Fibroblast of mammary gland (primary cell): Measurements from ENCODE around the gene DESI1.

Experiments
- DNase-seq: peaks from one replicate; pipeline ENCODE4 v3.0.0-alpha.2; 2010; ENCODE audit warnings: low read depth
- H3K4me3 ChIP-seq: 2 replicates; pipeline ENCODE4 v1.5.1; 2011; ENCODE audit warnings: low read depth, mild to moderate bottlenecking, low read length, moderate library complexity; ENCODE audit not compliant: control insufficient read depth
- CTCF ChIP-seq: conservative IDR thresholded peaks from 2 replicates; pipeline ENCODE4 v1.5.1; 2011; ENCODE audit warnings: low read depth, low read length, inconsistent platforms; ENCODE audit not compliant: control insufficient read depth, insufficient read depth

The DESI1 gene

DNA sequence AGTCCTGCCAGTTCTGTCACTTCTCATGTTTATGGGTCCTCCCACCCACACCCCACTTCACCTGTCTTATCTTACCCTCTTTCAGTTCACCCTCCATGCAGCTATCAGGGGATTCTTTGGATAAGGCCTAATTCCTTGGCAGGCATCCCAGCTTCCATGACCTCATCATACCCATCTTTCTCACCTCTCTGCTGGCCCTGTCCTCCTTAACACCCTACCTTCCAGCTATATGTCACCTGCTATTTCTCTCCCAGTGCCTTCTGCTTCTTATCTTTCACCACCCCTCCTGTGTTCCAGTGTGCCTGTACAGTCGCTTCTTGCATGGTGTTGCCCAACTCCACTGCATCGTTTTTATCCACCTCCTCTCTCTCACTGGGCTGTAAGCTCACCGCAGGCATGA, 39.6 kb upstream of the DESI1 start:
- no peak for TF ChIP-seq CTCF
- DNase-seq: no peak
- H3K4me3 ChIP-seq: no peak overlapping the region

GRCh38 chr22:41659941-41660340, 39.1 kb upstream of the DESI1 start:
- no peak for DNase-seq
- TF ChIP-seq CTCF: no peak

DNA sequence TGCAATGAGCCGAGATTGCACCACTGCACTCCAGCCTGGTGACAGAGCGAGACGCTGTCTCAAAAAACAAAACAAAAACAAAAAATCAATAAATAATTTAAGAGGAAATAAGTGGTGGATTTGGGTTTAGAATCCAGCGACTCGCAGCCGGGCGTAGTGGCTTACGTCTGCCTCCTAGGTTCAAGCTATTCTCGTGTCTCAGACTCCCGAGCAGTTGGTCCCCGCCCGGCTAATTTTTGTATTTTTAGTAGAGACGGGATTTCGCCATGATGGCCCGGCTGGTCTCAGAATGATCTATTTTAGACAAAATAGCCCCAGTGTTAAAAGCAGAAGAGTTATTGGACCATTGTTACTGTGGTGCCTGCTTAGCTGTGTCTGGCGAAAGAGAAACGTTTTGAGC, 38.0 kb upstream of the DESI1 start:
- DNase-seq: no peak
- TF ChIP-seq CTCF: no peak

More at GRCh38 chr22:41659941-41660340, 39.1 kb upstream of the DESI1 start:
- no peak overlapping the region for H3K4me3 ChIP-seq

GRCh38 chr22:41657709-41658108, 36.9 kb upstream of the DESI1 start:
- DNase-seq: no peak
- no peak for TF ChIP-seq CTCF
- no peak overlapping the region for H3K4me3 ChIP-seq

More for the DNA sequence above, 38.0 kb upstream of the DESI1 start:
- no peak overlapping the region for H3K4me3 ChIP-seq

- no peak for TF ChIP-seq CTCF
- no peak overlapping the region for H3K4me3 ChIP-seq
- DNase-seq: no peak
These were observed 35.7 kb upstream of the DESI1 start for GRCh38 chr22:41656556-41656955.

DNA sequence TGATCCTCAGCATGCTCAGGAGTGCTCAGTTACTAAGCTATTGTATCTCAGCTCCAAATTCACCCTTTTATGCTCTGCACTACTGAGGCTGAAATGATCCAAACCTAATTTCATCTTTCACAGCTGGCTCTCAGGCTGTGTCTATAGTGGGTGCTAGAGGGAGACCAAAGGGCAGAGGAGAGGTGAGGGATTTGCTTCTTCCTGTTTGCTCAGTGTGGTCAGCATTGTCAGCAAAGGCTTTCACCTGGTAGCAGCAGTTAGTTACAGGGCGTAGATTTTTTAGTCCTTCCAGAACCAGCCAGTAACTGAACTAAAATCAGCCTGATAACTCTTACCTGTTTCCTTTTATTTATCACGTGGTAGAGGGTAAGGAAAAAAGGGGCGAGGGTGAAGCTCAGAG, 33.5 kb upstream of the DESI1 start:
- DNase-seq: no peak
- no peak overlapping the region for H3K4me3 ChIP-seq
- TF ChIP-seq CTCF: no peak

DNA sequence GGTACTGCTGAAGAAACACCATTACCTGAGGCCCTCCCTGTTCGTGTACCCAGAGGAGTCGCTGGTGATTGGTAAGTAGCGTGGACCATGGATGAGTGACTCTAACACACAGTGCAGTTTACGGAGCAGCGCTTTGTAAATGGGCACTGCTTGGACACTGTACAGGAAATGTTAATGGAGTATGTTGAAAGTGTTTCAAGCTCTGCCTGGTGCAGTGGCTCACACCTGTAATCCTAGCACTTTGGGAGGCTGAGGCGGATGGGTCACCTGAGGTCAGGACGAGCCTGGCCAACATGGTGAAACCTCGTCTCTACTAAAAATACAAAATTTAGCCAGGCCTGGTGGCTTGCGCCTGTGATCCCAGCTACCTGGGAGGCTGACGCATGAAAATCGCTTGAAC, 30.0 kb upstream of the DESI1 start:
- no peak for DNase-seq
- TF ChIP-seq CTCF: no peak
- H3K4me3 ChIP-seq: no peak overlapping the region
